ENCODE results near the gene RUFY1. TPM values are rescaled to one million over a fixed set of nuclear protein-coding genes. Genes with fewer than 3 reads are reported as not detected.

Gene RUFY1
- total RNA-seq, 2 experiments from 2014 or later = 19.5 to 21.8 TPM

DNA sequence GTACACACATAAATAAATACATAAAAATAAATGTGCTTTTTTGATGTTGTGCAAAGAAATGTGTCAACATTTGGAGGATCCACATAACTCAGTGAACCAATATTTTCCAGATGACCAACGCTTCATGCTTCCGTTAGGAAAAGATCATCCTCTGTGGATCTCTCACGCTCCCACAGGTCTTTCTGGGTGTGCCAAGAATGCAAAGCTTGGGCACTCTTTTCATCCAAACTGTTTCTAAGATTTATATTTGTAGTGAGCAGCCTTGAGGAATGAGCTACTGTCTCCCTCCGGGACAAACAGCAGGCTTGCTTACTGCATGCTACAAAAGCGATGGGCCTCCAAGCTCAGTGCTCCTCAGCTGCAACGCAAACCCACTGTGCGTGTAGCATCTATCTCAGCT lies 46.2 kb upstream of the RUFY1 start:
- ChIA-PET CTCF (interaction anchor here (0.7 kb wide), 1 partner anchor 1516 kb away, joined by 3 read pairs; no protein-coding TSS in a partner anchor), POLR2A (no interaction called here)
- Histone ChIP-seq H3K4me3 (ENCODE audit: low read length) (no peak overlapping the region), H3K9me3 (ENCODE audit: control insufficient read depth in 1 of 2, insufficient read depth in 1 of 2, low read length in 2 of 2) (no peaks in the 10 kb centered on the region), H3K4me1 (ENCODE audit: insufficient read depth, low read length) (no peaks in the 10 kb centered on the region), H3K27me3 (ENCODE audit: control insufficient read depth in 1 of 2, insufficient read depth in 2 of 2, low read length in 2 of 2) (no peaks in the 10 kb centered on the region), H3K27ac (ENCODE audit: low read depth in 1 of 2, low read length in 2 of 2) (no peak overlapping the region), H3K36me3 (ENCODE audit: insufficient read depth, low read length) (no peaks in the 10 kb centered on the region)
- H3K27ac Mint-ChIP-seq = no peak overlapping the region
- H3K4me1 Mint-ChIP-seq (ENCODE audit: low read depth) = peaks cover 5% of the 10 kb centered on the region
- TF ChIP-seq, protein P1, sequence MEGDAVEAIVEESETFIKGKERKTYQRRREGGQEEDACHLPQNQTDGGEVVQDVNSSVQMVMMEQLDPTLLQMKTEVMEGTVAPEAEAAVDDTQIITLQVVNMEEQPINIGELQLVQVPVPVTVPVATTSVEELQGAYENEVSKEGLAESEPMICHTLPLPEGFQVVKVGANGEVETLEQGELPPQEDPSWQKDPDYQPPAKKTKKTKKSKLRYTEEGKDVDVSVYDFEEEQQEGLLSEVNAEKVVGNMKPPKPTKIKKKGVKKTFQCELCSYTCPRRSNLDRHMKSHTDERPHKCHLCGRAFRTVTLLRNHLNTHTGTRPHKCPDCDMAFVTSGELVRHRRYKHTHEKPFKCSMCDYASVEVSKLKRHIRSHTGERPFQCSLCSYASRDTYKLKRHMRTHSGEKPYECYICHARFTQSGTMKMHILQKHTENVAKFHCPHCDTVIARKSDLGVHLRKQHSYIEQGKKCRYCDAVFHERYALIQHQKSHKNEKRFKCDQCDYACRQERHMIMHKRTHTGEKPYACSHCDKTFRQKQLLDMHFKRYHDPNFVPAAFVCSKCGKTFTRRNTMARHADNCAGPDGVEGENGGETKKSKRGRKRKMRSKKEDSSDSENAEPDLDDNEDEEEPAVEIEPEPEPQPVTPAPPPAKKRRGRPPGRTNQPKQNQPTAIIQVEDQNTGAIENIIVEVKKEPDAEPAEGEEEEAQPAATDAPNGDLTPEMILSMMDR (IDR thresholded peaks at IDR 0.05) = no peak
- H3K27me3 Mint-ChIP-seq = no peaks in the 10 kb centered on the region
- no peaks in the 10 kb centered on the region for H3K36me3 Mint-ChIP-seq (ENCODE audit: low read depth)
- no peaks in the 10 kb centered on the region for H3K9me3 Mint-ChIP-seq
- H3K4me3 Mint-ChIP-seq = no peak overlapping the region
- intact Hi-C loops (cut with DNase I, micrococcal nuclease) = no loop called here
- ATAC-seq (ENCODE audit: poor library complexity) (no peak), DNase-seq (no peak)

DNA sequence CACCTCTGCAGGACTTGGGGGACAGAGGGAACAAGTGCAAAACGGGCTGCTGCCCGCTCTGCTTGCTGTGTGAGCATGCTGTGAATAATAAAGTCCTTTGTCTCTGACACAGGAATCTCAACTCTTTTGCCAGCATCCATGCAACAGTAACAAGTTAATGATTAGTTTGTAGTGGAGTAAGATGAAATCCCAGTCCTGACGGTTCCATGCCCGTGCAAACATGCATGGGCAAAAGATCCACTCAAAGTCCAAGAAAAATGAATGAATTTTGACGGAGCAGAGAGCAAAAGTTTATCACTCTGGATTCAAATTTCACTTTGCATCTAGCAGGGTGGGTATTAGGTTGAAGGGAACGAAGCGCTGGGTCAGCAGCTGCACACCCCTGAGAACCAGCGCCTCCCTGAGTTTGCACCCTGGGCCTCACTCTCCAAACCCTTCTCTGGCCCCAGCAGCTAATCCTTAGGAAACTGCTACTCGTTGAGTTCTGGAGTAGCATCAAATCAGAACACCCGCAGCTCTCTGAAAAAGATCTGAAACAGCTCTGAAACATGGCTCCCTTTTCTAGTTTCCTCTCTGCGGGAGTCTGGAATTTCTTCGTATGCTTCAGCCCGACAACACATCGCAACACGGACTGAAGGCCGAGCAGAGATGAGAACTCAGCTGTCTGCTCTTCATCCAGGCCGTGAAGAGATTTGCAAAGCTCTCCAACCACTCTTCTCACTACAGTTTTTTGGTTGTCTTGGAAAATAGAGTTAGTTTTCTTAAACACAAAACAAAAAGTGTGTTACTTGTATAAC lies 45.6 kb upstream of the RUFY1 start:
- no peak overlapping the region for H3K4me3 ChIP-seq (ENCODE audit: low read length)
- H3K36me3 Mint-ChIP-seq (ENCODE audit: low read depth) = no peaks in the 10 kb centered on the region
- no peak overlapping the region for H3K27ac ChIP-seq (ENCODE audit: low read depth in 1 of 2, low read length in 2 of 2)
- ChIA-PET POLR2A (no interaction called here), CTCF (no interaction called here)
- H3K4me3 Mint-ChIP-seq = no peak overlapping the region
- H3K9me3 ChIP-seq (ENCODE audit: control insufficient read depth in 1 of 2, insufficient read depth in 1 of 2, low read length in 2 of 2) = no peaks in the 10 kb centered on the region
- no peaks in the 10 kb centered on the region for H3K36me3 ChIP-seq (ENCODE audit: insufficient read depth, low read length)
- no peak for DNase-seq
- H3K9me3 Mint-ChIP-seq = no peaks in the 10 kb centered on the region
- intact Hi-C loops (cut with DNase I, micrococcal nuclease) = no loop called here
- ATAC-seq (ENCODE audit: poor library complexity) = no peak
- peaks cover 9% of the 10 kb centered on the region for H3K4me1 Mint-ChIP-seq (ENCODE audit: low read depth)
- no peaks in the 10 kb centered on the region for H3K27me3 Mint-ChIP-seq
- TF ChIP-seq, protein P1 (IDR thresholded peaks at IDR 0.05) = no peak
- no peak overlapping the region for H3K27ac Mint-ChIP-seq
- H3K27me3 ChIP-seq (ENCODE audit: control insufficient read depth in 1 of 2, insufficient read depth in 2 of 2, low read length in 2 of 2) = no peaks in the 10 kb centered on the region
- no peaks in the 10 kb centered on the region for H3K4me1 ChIP-seq (ENCODE audit: insufficient read depth, low read length)

DNA sequence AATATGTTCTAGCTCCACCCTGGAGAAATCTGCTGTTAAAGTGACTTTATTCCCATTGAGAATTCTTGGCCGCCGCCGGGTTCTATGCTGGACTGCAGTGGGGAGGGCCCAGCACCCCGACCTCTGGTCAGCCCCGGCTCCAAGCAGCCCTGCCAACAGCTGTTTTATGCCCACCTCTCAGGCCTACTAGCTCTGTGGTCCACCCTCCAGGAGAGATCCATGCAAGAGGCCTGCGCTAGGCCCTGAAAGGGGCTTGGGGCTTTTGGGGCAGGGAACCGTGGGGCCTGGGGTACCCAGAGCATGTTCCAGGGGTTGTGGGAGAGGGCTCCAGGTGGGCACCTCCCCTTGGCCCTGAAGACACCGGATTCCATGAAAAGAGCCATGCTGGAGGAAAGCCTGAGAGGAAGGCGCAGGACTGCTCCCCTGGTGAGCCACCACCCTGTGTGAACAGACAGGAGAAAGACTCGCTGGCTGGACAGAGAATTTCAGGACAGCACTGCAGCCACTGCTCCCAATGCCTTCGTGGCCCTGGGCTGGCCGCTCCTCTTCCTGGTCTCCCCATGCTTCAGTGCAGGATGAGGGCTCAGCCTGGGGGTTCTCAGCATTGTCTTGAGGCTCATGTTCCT lies 44.6 kb upstream of the RUFY1 start:
- Histone ChIP-seq H3K27ac (ENCODE audit: low read depth in 1 of 2, low read length in 2 of 2) (no peak overlapping the region), H3K36me3 (ENCODE audit: insufficient read depth, low read length) (no peaks in the 10 kb centered on the region), H3K4me3 (ENCODE audit: low read length) (no peak overlapping the region), H3K27me3 (ENCODE audit: control insufficient read depth in 1 of 2, insufficient read depth in 2 of 2, low read length in 2 of 2) (no peaks in the 10 kb centered on the region), H3K4me1 (ENCODE audit: insufficient read depth, low read length) (no peaks in the 10 kb centered on the region), H3K9me3 (ENCODE audit: control insufficient read depth in 1 of 2, insufficient read depth in 1 of 2, low read length in 2 of 2) (no peaks in the 10 kb centered on the region)
- DNase-seq = no peak
- TF ChIP-seq, protein P1 (IDR thresholded peaks at IDR 0.05) = no peak
- CTCF ChIA-PET = no interaction called here
- POLR2A ChIA-PET = no interaction called here
- Mint-ChIP-seq H3K27ac (no peak overlapping the region), H3K4me3 (no peak overlapping the region), H3K36me3 (ENCODE audit: low read depth) (no peaks in the 10 kb centered on the region), H3K27me3 (no peaks in the 10 kb centered on the region), H3K9me3 (no peaks in the 10 kb centered on the region), H3K4me1 (ENCODE audit: low read depth) (peaks cover 9% of the 10 kb centered on the region)
- no peak for ATAC-seq (ENCODE audit: poor library complexity)
- intact Hi-C loops (cut with DNase I, micrococcal nuclease) = no loop called here

Measured in CD4-positive, alpha-beta T cell (primary cell).